BE2C (cell line): Measurements from ENCODE around the gene FRMD1.

Source experiments
- DNase-seq: peaks from one replicate; pipeline ENCODE4 v3.0.0-alpha.2; 2020
- H3K27me3 ChIP-seq: fragments of 250-450 bp; sonication (Bioruptor Pico); 2 replicates; pipeline ENCODE4 v1.5.1; 2020; ENCODE audit warnings: mild to moderate bottlenecking
- H3K36me3 ChIP-seq: fragments of 250-450 bp; sonication (Bioruptor Pico); 2 replicates; pipeline ENCODE4 v1.5.1; 2020; ENCODE audit warnings: mild to moderate bottlenecking
- H3K4me1 ChIP-seq: fragments of 250-450 bp; sonication (Bioruptor Pico); 2 replicates; pipeline ENCODE4 v1.5.1; 2020
- H3K4me3 ChIP-seq: 2 replicates; pipeline ENCODE4 v1.5.1; 2011; ENCODE audit warnings: low read depth, low read length
- H3K9me3 ChIP-seq: fragments of 250-450 bp; sonication (Bioruptor Pico); 2 replicates; pipeline ENCODE4 v1.5.1; 2020
- CTCF ChIP-seq: IDR thresholded peaks from 2 replicates; pipeline ENCODE4 v1.5.1; 2012; ENCODE audit warnings: mild to moderate bottlenecking, low read depth, low read length

Gene FRMD1

GRCh38 chr6:168012431-168013249 lies 66.4 kb downstream of the FRMD1 start:
- Histone ChIP-seq H3K27me3 (no peaks in the 10 kb centered on the region), H3K4me3 (no peak overlapping the region), H3K36me3 (no peaks in the 10 kb centered on the region), H3K4me1 (no peaks in the 10 kb centered on the region), H3K9me3 (no peaks in the 10 kb centered on the region; the same call in 1 of the 2 replicates)
- no peak for TF ChIP-seq CTCF
- DNase-seq: no peak

GRCh38 chr6:168011291-168011690 lies 67.7 kb downstream of the FRMD1 start:
- DNase-seq: no peak
- H3K4me1 ChIP-seq: no peaks in the 10 kb centered on the region
- no peaks in the 10 kb centered on the region for H3K36me3 ChIP-seq
- no peak for TF ChIP-seq CTCF
- no peaks in the 10 kb centered on the region for H3K27me3 ChIP-seq
- no peaks in the 10 kb centered on the region; the same call in 1 of the 2 replicates for H3K9me3 ChIP-seq
- no peak overlapping the region for H3K4me3 ChIP-seq

GRCh38 chr6:168009331-168009730 lies 69.7 kb downstream of the FRMD1 start:
- no peak overlapping the region for H3K4me3 ChIP-seq
- no peak for TF ChIP-seq CTCF
- DNase-seq: no peak
- no peaks in the 10 kb centered on the region for H3K27me3 ChIP-seq
- no peaks in the 10 kb centered on the region for H3K4me1 ChIP-seq
- no peaks in the 10 kb centered on the region; the same call in 1 of the 2 replicates for H3K9me3 ChIP-seq
- H3K36me3 ChIP-seq: no peaks in the 10 kb centered on the region

GRCh38 chr6:168007592-168008338 lies 71.2 kb downstream of the FRMD1 start:
- TF ChIP-seq CTCF: no peak
- Histone ChIP-seq H3K4me3 (no peak overlapping the region), H3K9me3 (no peaks in the 10 kb centered on the region; the same call in 1 of the 2 replicates), H3K27me3 (no peaks in the 10 kb centered on the region), H3K4me1 (no peaks in the 10 kb centered on the region), H3K36me3 (no peaks in the 10 kb centered on the region)
- no peak for DNase-seq

- H3K4me3 ChIP-seq: no peak overlapping the region
These were observed 73.2 kb downstream of the FRMD1 start for GRCh38 chr6:168005796-168006195.

More at GRCh38 chr6:168005796-168006195, 73.2 kb downstream of the FRMD1 start:
- H3K36me3 ChIP-seq: no peaks in the 10 kb centered on the region
- TF ChIP-seq CTCF: no peak
- H3K9me3 ChIP-seq: no peaks in the 10 kb centered on the region
- DNase-seq: no peak
- no peaks in the 10 kb centered on the region for H3K27me3 ChIP-seq
- H3K4me1 ChIP-seq: no peaks in the 10 kb centered on the region
